ENCODE data around the gene RPP40. TPM values are rescaled to one million over a fixed set of nuclear protein-coding genes. Genes with fewer than 3 reads are reported as not detected.

The RPP40 gene
- total and polyA plus RNA-seq, 9 of the 15 experiments (the other 6 are each of a cell fraction or from before 2014, with no cell fraction given), result 22.6 to 114 (median 39.0) TPM

DNA sequence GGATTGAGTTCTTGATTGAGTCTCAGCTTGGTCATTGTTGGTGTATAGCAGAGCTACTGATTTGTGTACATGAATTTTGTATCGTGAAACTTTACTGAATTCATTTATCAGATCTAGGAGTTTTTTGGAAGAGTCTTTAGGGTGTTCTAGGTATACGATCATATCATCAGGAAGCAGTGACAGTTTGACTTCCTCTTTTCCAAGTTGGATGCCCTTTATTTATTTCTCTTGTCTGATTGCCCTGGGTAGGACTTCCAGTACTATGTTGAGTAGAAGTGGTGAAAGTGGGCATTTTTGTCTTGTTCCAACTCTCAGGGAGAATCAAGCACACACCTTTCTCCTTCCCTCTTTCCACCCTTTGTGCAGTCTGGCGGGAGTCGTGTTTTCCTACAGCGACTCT is 26.4 kb downstream of the RPP40 start:
- Histone ChIP-seq H4K20me1 (replicated peaks; ENCODE audit: control insufficient read depth, insufficient read depth, low read length) (no peaks in the 10 kb centered on the region), H3K27ac (ENCODE audit: extremely low read depth, low read depth, low read length) (no peak overlapping the region), H3K9me3 (replicated peaks; ENCODE audit: control insufficient read depth, insufficient read depth, low read depth, low read length) (peaks cover 11% of the 10 kb centered on the region), H3K4me3 (no peak overlapping the region), H3K9me1 (ENCODE audit: control insufficient read depth, insufficient read depth, low read length) (no peaks in the 10 kb centered on the region), H3K4me1 (replicated peaks in 1 of 2; ENCODE audit: control insufficient read depth in 2 of 2, insufficient read depth in 2 of 2, low read length in 2 of 2) (peaks cover 4% of the 10 kb centered on the region in 2 experiments; a peak in 2 of 5 replicates), H3K36me3 (ENCODE audit: control insufficient read depth, insufficient read depth, low read length) (no peaks in the 10 kb centered on the region), H3K27me3 (ENCODE audit: control insufficient read depth in 2 of 2, insufficient read depth in 2 of 2, low read length in 2 of 2) (peaks cover 0 to 12% of the 10 kb centered on the region in 2 experiments; a peak in 2 of 5 replicates), H3K79me2 (ENCODE audit: control insufficient read depth, insufficient read depth, low read length) (no peaks in the 10 kb centered on the region), H2AFZ (ENCODE audit: low read depth, low read length) (no peak overlapping the region), H3K9ac (ENCODE audit: insufficient read depth in 1 of 2, low read depth in 2 of 2, low read length in 2 of 2) (no peak overlapping the region), H3K4me2 (ENCODE audit: insufficient read depth, low read length) (no peak overlapping the region)
- ATAC-seq (no peak), FAIRE-seq (no peak), DNase-seq (ENCODE audit: extremely low read depth in 1 of 4, low spot score in 3 of 4) (no peak)
- TF ChIP-seq ARID1B (IDR thresholded peaks at IDR 0.05), result peak; percentile 40; the same call in 1 of the 2 replicates
- no peak for TF ChIP-seq TCF7L2 (IDR thresholded peaks at IDR 0.05; ENCODE audit: low read depth, low read length)
- peak; percentile 86 for TF ChIP-seq SPI1 (IDR thresholded peaks at IDR 0.05; ENCODE audit: borderline replicate concordance, low read depth, low read length)
- TF ChIP-seq PPARD (CRISPR knock-in tag; IDR thresholded peaks at IDR 0.05), result no peak
- no peak for TF ChIP-seq CEBPG (CRISPR knock-in tag; IDR thresholded peaks at IDR 0.05)
- TF ChIP-seq CEBPG (tag; conservative IDR thresholded peaks at IDR 0.05 in 1 of 2, IDR thresholded peaks at IDR 0.05 in 1 of 2), result no peak
- TF ChIP-seq SAFB (IDR thresholded peaks at IDR 0.05; ENCODE audit: borderline replicate concordance, low read depth, low read length), result no peak
- no peak for TF ChIP-seq ZNF764 (CRISPR knock-in tag; IDR thresholded peaks at IDR 0.05; ENCODE audit: low read depth)
- TF ChIP-seq, protein P1, sequence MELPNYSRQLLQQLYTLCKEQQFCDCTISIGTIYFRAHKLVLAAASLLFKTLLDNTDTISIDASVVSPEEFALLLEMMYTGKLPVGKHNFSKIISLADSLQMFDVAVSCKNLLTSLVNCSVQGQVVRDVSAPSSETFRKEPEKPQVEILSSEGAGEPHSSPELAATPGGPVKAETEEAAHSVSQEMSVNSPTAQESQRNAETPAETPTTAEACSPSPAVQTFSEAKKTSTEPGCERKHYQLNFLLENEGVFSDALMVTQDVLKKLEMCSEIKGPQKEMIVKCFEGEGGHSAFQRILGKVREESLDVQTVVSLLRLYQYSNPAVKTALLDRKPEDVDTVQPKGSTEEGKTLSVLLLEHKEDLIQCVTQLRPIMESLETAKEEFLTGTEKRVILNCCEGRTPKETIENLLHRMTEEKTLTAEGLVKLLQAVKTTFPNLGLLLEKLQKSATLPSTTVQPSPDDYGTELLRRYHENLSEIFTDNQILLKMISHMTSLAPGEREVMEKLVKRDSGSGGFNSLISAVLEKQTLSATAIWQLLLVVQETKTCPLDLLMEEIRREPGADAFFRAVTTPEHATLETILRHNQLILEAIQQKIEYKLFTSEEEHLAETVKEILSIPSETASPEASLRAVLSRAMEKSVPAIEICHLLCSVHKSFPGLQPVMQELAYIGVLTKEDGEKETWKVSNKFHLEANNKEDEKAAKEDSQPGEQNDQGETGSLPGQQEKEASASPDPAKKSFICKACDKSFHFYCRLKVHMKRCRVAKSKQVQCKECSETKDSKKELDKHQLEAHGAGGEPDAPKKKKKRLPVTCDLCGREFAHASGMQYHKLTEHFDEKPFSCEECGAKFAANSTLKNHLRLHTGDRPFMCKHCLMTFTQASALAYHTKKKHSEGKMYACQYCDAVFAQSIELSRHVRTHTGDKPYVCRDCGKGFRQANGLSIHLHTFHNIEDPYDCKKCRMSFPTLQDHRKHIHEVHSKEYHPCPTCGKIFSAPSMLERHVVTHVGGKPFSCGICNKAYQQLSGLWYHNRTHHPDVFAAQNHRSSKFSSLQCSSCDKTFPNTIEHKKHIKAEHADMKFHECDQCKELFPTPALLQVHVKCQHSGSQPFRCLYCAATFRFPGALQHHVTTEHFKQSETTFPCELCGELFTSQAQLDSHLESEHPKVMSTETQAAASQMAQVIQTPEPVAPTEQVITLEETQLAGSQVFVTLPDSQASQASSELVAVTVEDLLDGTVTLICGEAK (IDR thresholded peaks at IDR 0.05), result peak; percentile 67; the same call in 1 of the 2 replicates
- TF ChIP-seq, protein P1 (CRISPR knock-in tag; IDR thresholded peaks at IDR 0.05), result no peak
- peak; percentile 28; the same call in 1 of the 2 replicates for TF ChIP-seq SMARCE1 (IDR thresholded peaks at IDR 0.05)
- TF ChIP-seq, protein P2, sequence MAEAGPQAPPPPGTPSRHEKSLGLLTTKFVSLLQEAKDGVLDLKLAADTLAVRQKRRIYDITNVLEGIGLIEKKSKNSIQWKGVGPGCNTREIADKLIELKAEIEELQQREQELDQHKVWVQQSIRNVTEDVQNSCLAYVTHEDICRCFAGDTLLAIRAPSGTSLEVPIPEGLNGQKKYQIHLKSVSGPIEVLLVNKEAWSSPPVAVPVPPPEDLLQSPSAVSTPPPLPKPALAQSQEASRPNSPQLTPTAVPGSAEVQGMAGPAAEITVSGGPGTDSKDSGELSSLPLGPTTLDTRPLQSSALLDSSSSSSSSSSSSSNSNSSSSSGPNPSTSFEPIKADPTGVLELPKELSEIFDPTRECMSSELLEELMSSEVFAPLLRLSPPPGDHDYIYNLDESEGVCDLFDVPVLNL (CRISPR knock-in tag; IDR thresholded peaks at IDR 0.05; ENCODE audit: low read depth), result no peak
- in situ Hi-C loops (cut with MboI) (no loop called here), intact Hi-C loops (cut with micrococcal nuclease) (no loop called here)
- ChIA-PET POLR2A (no interaction called here), CTCF (ENCODE audit: low intra/inter-chr PET ratio) (no interaction called here)
- WGBS (ENCODE audit: insufficient coverage, low coverage, missing lambda C conversion rate), result 15% methylated on average over 5 of the region's 5 CpGs
- BruUV-seq (replicated peaks), result no TSS peak

All from K562 (cell line).